ENCODE results near the gene RHBDF2. TPM values are rescaled to one million over a fixed set of nuclear protein-coding genes. Genes with fewer than 3 reads are reported as not detected.
"Not testable (repeated sequence)": the region's sequence is repeated elsewhere in the genome, so short reads cannot be mapped to it uniquely, and the experiment has no call there.

Gene RHBDF2
- total RNA-seq, 2 experiments from 2014 or later = 23.9 to 28.4 TPM

GRCh38 chr17:76537288-76537577 lies 36.0 kb upstream of the RHBDF2 start:
- H3K4me1 Mint-ChIP-seq = no peaks in the 10 kb centered on the region
- DNase-seq = no peak
- intact Hi-C loops (cut with DNase I, micrococcal nuclease) = no loop called here
- POLR2A ChIA-PET = no interaction called here
- no peaks in the 10 kb centered on the region for H3K9me3 Mint-ChIP-seq (ENCODE audit: low read depth)
- H3K27me3 Mint-ChIP-seq = peaks cover 32% of the 10 kb centered on the region
- H3K27ac Mint-ChIP-seq = no peak overlapping the region
- CTCF ChIA-PET = interaction anchor here (1.3 to 1.4 kb wide), 2 partner anchors 9 to 14 kb away, joined by 3 to 9 read pairs; no protein-coding TSS in a partner anchor
- no peak overlapping the region for H3K4me3 Mint-ChIP-seq
- no peaks in the 10 kb centered on the region for H3K36me3 Mint-ChIP-seq (ENCODE audit: low read depth)
- ATAC-seq = peak; percentile 23

DNA sequence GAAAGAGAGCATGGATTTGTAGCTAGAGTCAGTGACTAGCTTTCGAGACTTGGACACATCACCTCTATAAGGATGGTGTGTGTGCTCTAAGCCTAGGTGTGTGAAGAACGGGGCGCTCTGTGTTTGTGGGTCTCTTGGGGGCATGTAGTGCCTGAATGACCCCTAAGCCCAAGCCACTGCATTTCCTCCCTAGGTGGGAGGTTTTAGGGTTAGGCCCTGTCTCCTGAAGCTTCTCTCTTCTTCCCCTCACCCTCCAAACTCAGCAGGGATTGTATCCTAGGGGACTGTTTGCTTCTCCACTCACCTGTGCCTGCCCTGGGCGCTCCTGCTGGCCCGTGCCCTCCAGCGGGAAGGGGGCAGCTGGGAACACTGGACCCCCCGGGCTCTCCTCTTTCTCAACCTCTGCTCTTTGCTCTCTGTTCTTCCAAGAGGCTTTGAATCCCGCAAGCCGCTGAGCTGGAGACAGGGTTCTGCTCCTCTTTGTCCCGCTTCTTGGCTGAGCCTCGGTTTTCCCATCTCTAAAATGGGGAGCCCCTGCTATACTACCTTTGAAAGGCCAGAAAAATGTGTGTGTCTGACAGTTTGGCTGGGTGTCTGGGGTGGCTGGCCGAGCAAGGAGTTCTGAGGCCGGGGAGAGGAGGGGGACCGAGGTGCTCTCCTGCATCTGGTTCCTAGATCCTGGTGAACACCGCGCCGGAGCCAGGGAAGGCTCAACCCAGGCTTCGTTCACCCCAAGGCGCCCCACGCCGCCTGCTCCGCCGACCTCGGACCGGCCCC lies 35.5 kb upstream of the RHBDF2 start:
- H3K27me3 Mint-ChIP-seq = peaks cover 29% of the 10 kb centered on the region
- CTCF ChIA-PET = interaction anchor here (0.6 to 1.4 kb wide), 5 partner anchors 8 to 88 kb away, joined by 3 to 9 read pairs (median 3); no protein-coding TSS in a partner anchor
- DNase-seq = no peak
- ATAC-seq = no peak
- H3K9me3 Mint-ChIP-seq (ENCODE audit: low read depth) = no peaks in the 10 kb centered on the region
- H3K4me1 Mint-ChIP-seq = peaks cover 2% of the 10 kb centered on the region
- POLR2A ChIA-PET = no interaction called here
- intact Hi-C loops (cut with DNase I, micrococcal nuclease) = no loop called here
- H3K36me3 Mint-ChIP-seq (ENCODE audit: low read depth) = no peaks in the 10 kb centered on the region
- H3K4me3 Mint-ChIP-seq = no peak overlapping the region
- H3K27ac Mint-ChIP-seq = no peak overlapping the region

DNA sequence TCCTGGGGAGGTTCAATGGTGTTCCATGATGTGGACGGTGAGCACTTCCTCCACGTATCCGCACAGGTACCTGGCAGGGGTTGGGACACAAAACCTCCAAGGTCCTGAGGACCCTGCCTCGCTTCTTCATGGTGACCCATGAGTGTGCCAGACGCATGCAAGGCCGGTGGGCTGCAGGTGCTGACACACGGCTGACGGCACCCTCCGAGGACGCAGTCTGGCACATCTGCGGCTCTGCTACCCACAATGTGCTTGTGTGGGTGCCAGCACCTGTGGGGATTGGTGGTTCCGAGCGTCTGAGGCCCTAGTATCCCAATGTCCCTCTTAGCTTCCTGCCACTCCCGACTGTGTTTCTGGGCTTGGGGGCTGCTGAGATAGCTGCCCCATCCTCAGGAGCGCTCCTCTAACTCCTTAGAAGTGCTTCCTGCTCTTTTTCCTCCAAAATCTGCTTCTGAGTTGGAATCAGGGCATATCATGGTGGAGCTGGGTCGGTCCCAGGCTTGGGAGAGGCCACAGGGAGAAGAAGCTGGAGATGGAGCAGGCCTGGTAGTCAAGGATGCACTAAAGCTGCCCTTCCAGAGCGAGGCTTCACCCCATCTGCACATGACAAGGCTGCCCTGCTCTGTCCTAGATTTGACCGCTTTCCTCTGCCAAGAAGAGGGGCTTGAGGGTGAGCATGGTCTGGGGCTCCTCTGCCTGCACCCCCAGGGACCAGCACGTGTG lies 34.7 kb upstream of the RHBDF2 start:
- ChIA-PET CTCF (interaction anchor here (0.6 to 1.4 kb wide), 4 partner anchors 8 to 89 kb away, joined by 3 to 9 read pairs (median 4); no protein-coding TSS in a partner anchor), POLR2A (no interaction called here)
- intact Hi-C loops (cut with DNase I, micrococcal nuclease) = no loop called here
- Mint-ChIP-seq H3K9me3 (ENCODE audit: low read depth) (no peaks in the 10 kb centered on the region), H3K4me1 (peaks cover 2% of the 10 kb centered on the region), H3K27ac (no peak overlapping the region), H3K36me3 (ENCODE audit: low read depth) (no peaks in the 10 kb centered on the region), H3K4me3 (no peak overlapping the region), H3K27me3 (peaks cover 25% of the 10 kb centered on the region)
- ATAC-seq (no peak), DNase-seq (no peak)

- POLR2A ChIA-PET = no interaction called here
- intact Hi-C loops (cut with DNase I, micrococcal nuclease) = no loop called here
- no peak overlapping the region for H3K27ac Mint-ChIP-seq
- ATAC-seq (no peak), DNase-seq (no peak)
- CTCF ChIA-PET = interaction anchor here (1.6 kb wide), 1 partner anchor 12 kb away, joined by 8 read pairs; no protein-coding TSS in a partner anchor
- no peak overlapping the region for H3K4me3 Mint-ChIP-seq
- no peaks in the 10 kb centered on the region for H3K36me3 Mint-ChIP-seq (ENCODE audit: low read depth)
- H3K27me3 Mint-ChIP-seq = peaks cover 23% of the 10 kb centered on the region
- no peaks in the 10 kb centered on the region for H3K9me3 Mint-ChIP-seq (ENCODE audit: low read depth)
- H3K4me1 Mint-ChIP-seq = peaks cover 6% of the 10 kb centered on the region
These were observed 33.9 kb upstream of the RHBDF2 start for GRCh38 chr17:76534831-76535732.

DNA sequence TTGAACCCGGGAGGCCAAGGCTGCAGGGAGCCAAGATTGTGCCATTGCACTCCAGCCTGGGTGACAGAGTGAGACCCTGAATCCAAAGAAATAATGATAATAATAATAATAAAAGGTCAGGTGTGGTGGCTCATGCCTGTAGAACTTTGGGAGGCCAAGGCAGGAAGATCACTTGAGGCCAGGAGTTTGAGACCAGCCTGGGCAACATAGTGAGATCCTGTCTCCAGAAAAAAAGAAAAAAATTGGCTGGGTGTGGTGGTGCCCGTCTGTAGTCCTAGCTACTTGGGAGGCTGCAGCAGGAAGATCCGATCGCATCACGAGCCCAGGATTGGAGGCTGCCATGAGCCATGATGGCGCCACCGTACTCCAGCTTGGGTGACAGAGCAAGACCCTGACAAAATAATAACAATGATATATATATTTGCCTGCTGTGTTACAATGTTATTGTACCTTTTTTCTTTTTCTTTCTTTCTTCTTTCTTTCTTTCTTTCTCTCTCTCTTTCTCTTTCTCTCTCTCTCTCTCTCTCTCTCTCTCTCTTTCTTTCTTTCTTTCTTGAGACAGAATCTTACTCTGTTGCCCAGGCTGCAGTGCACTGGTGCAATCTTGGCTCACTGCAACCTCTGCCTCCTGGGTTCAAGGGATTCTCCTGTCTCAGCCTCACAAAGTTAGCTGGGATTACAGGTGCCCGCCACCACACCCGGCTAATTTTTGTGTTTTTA lies 32.6 kb upstream of the RHBDF2 start:
- DNase-seq; H3K4me3 Mint-ChIP-seq; H3K9me3 Mint-ChIP-seq (ENCODE audit: low read depth); ATAC-seq; H3K27ac Mint-ChIP-seq; intact Hi-C loops (cut with DNase I, micrococcal nuclease); H3K36me3 Mint-ChIP-seq (ENCODE audit: low read depth): not testable (repeated sequence)
- CTCF ChIA-PET = interaction anchor here (0.6 to 1.6 kb wide), 4 partner anchors 10 to 15 kb away, joined by 3 to 8 read pairs (median 4); no protein-coding TSS in a partner anchor
- H3K4me1 Mint-ChIP-seq = peaks cover 12% of the 10 kb centered on the region
- H3K27me3 Mint-ChIP-seq = peaks cover 12% of the 10 kb centered on the region
- POLR2A ChIA-PET = interaction anchor here (0.5 kb wide), 1 partner anchor 24 kb away, joined by 3 read pairs; no protein-coding TSS in a partner anchor

GRCh38 chr17:76532072-76532651 lies 30.9 kb upstream of the RHBDF2 start:
- H3K9me3 Mint-ChIP-seq (ENCODE audit: low read depth) = no peaks in the 10 kb centered on the region
- ATAC-seq (no peak), DNase-seq (no peak)
- ChIA-PET POLR2A (interaction anchor here (0.6 to 0.7 kb wide), 2 partner anchors 35 to 710 kb away, joined by 3 to 5 read pairs; no protein-coding TSS in a partner anchor), CTCF (interaction anchor here (1.1 to 1.4 kb wide), 2 partner anchors 9 to 15 kb away, joined by 3 to 4 read pairs; no protein-coding TSS in a partner anchor)
- H3K27ac Mint-ChIP-seq = no peak overlapping the region
- no peaks in the 10 kb centered on the region for H3K36me3 Mint-ChIP-seq (ENCODE audit: low read depth)
- peaks cover 23% of the 10 kb centered on the region for H3K4me1 Mint-ChIP-seq
- intact Hi-C loops (cut with DNase I, micrococcal nuclease) = no loop called here
- peaks cover 8% of the 10 kb centered on the region for H3K27me3 Mint-ChIP-seq
- no peak overlapping the region for H3K4me3 Mint-ChIP-seq

DNA sequence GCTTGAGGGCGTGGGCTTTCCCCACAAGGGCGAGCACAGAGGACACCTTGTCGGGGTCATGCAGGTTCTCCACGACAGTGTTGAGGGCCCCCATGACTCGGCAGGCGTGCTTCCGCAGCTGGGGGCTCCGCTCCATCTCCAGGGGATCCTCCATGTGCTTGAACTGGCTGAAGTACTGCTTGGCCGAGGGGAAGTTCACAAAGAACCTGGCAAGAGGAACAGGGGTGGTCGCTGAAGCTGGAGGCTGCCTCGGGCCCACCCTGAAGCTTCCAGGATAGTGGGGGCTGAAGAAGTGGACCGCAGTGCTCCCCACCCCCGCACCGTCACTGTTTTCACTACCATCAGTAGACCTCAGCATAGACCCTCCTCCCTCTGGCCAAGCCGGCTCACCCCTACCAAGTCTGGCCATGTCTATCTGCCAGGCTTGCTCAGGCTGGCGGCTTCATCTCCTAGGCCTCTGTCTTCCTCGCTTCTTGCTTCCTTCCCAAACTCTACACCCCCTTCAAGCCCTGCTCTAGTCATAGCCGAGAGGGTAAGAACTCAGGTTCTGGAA lies 30.3 kb upstream of the RHBDF2 start:
- CTCF ChIA-PET = interaction anchor here (1.1 kb wide), 1 partner anchor 8 kb away, joined by 3 read pairs; no protein-coding TSS in a partner anchor

DNA sequence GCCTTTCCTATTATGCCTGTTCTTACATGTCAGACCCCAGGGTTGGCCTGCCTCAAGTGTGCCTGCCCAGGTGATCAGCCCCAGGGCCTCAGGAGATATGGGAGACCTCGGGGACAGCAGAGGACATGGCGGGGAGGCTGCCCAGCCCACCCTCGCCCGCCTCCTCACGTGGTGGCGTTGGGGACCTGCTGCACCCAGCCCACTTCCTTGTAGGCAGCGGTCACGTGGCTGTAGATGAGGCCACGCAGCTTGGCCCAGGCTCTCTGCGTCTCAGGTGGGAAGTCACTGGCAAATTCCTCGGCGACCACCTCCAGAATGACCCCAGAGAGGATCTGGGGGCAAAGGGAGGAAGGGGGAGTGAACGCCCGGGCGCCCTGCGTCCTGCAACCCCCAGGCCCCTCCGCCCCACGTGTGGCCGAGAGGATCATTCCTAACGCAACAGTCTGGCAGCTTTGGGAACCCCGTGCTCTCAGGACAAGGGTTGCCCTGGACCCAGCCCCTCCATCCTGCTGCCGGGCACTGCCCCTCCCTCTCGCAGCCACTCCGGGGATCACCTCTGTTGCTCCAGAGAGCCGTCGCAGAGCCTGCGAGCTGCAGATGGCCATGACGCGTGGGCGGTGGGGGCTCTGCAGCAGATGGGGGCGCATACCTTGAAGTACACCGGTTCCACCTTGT lies 29.7 kb upstream of the RHBDF2 start:
- no peak overlapping the region for H3K27ac Mint-ChIP-seq
- H3K4me3 Mint-ChIP-seq = no peak overlapping the region
- H3K9me3 Mint-ChIP-seq (ENCODE audit: low read depth) = no peaks in the 10 kb centered on the region
- CTCF ChIA-PET = interaction anchor here (1.0 kb wide), 1 partner anchor 24 kb away, joined by 3 read pairs; no protein-coding TSS in a partner anchor
- no peak for DNase-seq
- H3K27me3 Mint-ChIP-seq = peaks cover 3% of the 10 kb centered on the region
- ATAC-seq = no peak
- intact Hi-C loops (cut with DNase I, micrococcal nuclease) = no loop called here
- peaks cover 24% of the 10 kb centered on the region for H3K4me1 Mint-ChIP-seq
- H3K36me3 Mint-ChIP-seq (ENCODE audit: low read depth) = no peaks in the 10 kb centered on the region
- POLR2A ChIA-PET = no interaction called here

More for the DNA sequence above, 30.3 kb upstream of the RHBDF2 start:
- H3K27me3 Mint-ChIP-seq = peaks cover 6% of the 10 kb centered on the region
- ATAC-seq (no peak), DNase-seq (no peak)
- H3K4me1 Mint-ChIP-seq = peaks cover 24% of the 10 kb centered on the region
- no peaks in the 10 kb centered on the region for H3K36me3 Mint-ChIP-seq (ENCODE audit: low read depth)
- H3K9me3 Mint-ChIP-seq (ENCODE audit: low read depth) = no peaks in the 10 kb centered on the region
- H3K27ac Mint-ChIP-seq = no peak overlapping the region
- intact Hi-C loops (cut with DNase I, micrococcal nuclease) = no loop called here
- H3K4me3 Mint-ChIP-seq = no peak overlapping the region
- POLR2A ChIA-PET = interaction anchor here (0.6 kb wide), 1 partner anchor 35 kb away, joined by 3 read pairs; no protein-coding TSS in a partner anchor

- DNase-seq = no peak
- CTCF ChIA-PET = interaction anchor here (0.6 to 1.3 kb wide), 4 partner anchors 23 to 94 kb away, joined by 3 to 4 read pairs (median 3); no protein-coding TSS in a partner anchor
- Mint-ChIP-seq H3K4me1 (peaks cover 24% of the 10 kb centered on the region), H3K4me3 (no peak overlapping the region), H3K9me3 (ENCODE audit: low read depth) (no peaks in the 10 kb centered on the region), H3K27me3 (no peaks in the 10 kb centered on the region), H3K36me3 (ENCODE audit: low read depth) (no peaks in the 10 kb centered on the region), H3K27ac (no peak overlapping the region)
- POLR2A ChIA-PET = no interaction called here
- intact Hi-C loops (cut with DNase I, micrococcal nuclease) = no loop called here
- no peak for ATAC-seq
These were observed 29.0 kb upstream of the RHBDF2 start for GRCh38 chr17:76530095-76530723.
